HG02798 (cell line): ENCODE measurements around the gene LEF1.
"Not testable (repeated sequence)": the region's sequence is repeated elsewhere in the genome, so short reads cannot be mapped to it uniquely, and the experiment has no call there.

Experiments
- ATAC-seq: cut with Tn5 transposase; IDR thresholded peaks from one replicate; pipeline ENCODE4 v1.9.1; 2021; ENCODE audit warnings: mild to moderate bottlenecking; ENCODE audit not compliant: unreplicated experiment, poor library complexity

The LEF1 gene

DNA sequence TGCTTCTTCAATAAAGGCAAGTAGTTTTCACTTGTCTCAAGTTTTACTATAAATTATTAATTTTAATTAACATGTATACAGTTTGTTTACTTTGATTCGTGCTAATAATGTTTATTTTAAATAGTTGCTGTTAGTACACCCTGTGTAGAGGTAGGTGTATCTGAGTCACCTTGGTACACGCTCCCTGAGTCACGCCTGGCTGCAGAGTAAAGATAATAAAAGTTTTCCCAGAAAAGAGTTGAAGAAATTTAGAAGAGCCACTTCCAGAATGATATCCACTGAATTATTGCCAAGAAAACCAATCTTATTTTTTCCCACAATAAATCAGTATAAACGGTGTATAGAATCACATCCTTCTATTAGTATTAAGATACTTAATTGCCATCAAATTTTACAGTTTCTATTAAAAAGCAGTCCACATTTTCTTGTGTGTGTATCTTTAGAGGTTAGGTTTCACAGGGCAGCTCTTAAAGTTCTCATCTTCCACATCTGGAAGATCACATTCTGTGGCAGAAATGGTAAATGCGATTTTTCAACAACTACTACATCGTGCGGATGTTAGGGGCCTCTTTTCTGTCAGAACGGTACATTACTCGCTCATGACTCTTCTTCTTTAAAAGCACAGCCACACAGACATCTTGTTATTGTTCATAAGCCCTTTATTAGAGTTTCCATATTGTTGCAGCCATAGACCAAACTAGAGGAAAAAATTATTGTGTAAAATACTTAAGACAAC lies 123.6 kb downstream of the LEF1 start:
- ATAC-seq, result no peak

DNA sequence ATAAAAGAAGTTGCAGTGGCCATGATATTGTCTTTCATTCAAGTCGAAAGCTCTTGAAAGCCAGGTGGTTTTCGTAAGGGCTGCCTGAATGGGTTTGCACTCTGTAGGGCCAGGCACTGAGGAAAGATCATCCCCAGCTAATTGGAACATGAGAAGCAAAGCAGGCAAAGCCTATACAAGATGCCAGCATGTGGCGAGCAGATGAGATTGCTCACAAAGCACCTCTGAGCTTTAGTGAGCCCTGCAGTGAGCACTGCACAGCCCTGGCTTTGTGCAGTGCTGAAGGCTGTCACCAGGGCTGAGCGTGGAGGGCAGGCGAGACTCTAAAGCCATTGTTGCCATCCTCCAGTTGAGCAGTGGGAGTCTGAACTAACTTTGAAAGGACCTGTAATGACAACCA lies 125.2 kb downstream of the LEF1 start:
- no peak for ATAC-seq

DNA sequence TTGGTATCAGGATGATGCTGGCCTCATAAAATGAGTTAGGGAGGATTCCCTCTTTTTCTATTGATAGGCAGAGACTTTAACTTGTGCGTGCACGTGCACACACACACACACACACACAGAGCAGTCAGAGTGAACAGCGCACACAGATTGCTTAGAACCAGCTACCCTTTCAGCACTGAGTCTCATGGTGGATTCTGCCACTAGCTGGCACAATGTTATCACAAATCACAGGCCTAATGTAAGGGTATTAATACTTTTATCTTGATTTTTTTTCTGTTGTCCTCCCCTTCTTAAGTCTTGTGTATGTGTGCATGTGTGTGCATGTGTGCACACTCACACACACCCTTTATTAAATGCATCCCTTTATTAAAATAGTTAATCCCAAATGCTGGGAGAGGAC lies 125.8 kb downstream of the LEF1 start:
- no peak for ATAC-seq

DNA sequence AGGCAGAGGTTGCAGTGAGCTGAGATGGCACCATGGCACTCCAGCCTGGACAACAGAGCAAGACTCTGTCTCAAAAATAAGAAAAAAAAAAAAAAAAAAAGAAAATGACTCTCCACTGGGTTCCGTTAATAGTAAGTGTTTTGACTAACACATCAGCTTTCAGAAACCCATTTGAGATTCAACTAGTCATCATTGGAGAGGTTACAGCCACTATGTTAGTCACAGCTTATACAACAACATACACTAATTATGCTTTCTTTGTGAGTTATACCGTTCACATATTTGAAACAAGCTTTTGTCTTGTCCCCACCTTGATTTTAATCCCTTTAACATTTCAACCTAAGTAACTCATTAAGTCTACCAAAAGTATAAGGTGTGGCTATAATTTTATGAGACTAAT lies 130.8 kb downstream of the LEF1 start:
- ATAC-seq, result no peak

DNA sequence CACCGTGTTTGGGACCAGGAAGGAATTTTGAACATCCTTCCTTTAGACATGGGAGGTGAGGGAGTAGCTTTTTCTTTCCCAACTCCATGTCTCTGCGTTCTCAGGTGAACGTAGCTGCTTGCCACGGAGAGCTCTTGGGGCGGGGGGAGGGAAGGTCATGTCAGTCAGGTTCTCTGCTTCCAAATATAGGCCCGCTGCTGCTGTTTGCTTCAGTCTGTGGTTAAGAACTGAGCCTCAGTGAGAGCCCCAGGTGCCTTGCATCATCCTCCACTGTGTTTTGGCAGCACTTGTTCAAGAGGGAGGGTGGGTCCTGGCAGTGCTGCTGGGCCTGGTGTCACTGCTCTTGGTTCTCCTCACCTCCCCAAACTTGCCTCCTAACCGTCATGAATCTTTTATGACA lies 132.5 kb downstream of the LEF1 start:
- ATAC-seq, result peak; percentile 97

DNA sequence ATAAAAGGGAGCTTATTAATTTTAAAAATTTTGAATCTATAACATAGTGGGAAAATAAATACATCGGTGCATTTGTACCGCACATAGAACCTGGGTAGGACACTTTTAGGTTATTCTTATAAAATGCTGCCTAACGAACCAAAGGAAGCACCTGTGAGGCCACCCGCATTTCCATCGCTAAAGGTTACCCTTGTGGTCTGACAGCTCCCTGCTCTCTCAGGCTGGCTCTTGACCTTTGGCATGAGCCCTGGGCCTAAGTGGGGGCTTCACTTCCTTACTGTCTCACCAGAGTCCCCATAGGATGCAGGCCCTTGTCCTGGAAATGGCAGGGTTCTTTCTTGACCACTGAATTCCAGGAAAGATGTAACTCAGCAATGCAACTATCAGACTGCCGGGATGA lies 133.0 kb downstream of the LEF1 start:
- ATAC-seq, result peak; percentile 23

DNA sequence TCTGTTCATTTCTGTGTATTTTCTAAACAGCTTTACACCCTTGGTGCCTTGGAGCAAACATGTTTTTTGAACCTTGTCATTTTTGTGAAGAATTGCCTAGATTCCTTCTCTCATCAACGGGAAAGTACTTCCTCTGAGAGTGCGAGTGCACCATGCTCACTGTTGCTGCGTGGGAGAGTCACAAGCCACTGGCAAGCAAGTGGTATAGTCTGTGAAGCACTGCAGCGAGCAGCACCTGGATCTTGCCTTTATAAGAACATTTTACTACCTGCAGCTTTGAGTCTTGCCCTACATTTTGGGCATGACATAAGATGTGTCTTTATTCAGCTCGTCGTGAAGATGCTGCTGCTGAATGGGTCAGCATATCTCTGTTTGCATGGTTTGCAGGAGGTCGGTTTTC lies 134.2 kb downstream of the LEF1 start:
- no peak for ATAC-seq

DNA sequence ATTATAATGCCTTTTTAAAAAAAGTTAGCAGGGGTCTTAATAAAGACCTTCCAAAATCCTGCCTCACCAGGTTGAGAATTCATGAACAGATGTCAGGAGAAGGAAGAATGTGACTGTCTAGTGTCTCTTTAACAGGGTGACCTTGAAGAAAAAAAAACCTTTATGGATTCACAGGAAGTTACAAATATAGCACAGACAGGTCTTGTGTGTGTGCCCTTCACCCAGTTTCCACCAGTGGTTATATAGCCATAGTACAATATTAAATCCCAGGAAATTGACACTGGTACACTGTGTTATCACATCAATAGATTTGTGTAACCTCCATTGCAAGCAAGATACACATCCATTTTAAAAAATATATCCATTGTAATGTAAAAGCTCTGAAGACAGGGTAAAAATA lies 135.4 kb downstream of the LEF1 start:
- no peak for ATAC-seq

DNA sequence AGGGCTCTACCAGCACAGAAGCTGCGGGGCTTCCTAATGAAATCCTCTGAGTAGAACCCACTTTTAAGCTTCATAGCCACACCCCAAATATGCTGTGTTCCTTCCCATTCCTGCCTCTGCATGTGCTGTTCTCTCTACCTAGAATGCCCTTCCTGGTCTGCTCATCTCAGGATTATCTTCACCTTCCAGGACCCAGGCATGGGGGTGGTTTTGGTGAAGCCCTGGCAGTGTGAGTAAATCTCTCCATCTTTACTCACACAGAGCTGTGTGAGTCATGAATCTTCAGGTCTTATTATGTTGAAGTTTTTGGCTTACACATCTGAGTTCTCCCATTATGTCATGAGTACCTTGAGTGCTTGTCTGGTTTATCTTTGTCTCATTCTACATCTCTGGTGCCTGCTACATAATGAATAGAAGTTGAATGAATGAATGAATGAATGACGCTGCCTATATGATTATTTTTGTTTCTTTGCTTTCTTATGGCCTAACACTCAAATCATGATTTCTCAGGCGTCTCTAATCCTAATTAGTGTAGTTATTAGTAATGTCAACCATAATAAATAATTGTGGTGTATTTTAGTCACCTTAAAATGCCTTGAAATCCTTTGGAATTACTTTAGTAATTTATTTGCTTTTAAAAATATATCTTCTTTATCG lies 137.2 kb downstream of the LEF1 start:
- no peak for ATAC-seq

DNA sequence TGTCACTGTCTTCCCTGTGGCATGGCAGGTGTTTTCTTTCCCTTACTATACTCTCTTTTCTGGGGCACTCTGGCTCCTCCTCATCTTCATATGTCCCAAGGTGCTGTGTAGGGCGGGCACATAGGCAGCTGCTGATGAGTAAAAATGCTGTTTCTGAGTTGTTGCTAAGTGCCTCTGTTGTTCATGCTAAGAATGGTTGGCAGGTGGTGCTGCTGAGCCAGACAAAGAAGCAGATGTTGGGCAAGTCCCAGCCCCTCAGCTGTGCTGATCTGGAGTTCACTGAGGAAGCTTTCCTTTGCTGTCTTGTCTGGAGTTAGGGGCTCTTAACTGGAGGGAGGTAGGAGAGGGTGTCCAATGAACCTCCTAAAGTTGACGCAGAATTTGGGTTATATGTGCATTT lies 138.4 kb downstream of the LEF1 start:
- ATAC-seq, result peak; percentile 97

DNA sequence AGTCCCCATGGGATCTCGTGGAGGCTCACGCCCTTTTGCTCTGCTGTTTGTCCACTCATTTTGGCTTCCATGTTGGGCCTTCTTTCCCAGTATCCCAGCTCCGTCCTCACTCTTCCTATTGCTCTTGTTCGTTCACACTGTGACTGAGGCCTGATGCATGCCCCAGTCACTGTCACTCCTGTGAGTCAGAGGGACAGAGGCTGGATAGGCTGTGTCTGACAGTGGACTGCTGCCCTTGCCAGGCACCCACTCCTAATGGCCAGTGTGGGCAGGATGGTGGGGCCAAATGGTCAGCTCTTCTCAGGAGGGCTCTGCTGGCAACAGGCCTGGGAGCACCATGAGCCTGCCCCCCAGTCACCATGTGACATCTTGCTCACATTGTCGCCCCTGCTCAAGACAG lies 139.0 kb downstream of the LEF1 start:
- no peak for ATAC-seq

DNA sequence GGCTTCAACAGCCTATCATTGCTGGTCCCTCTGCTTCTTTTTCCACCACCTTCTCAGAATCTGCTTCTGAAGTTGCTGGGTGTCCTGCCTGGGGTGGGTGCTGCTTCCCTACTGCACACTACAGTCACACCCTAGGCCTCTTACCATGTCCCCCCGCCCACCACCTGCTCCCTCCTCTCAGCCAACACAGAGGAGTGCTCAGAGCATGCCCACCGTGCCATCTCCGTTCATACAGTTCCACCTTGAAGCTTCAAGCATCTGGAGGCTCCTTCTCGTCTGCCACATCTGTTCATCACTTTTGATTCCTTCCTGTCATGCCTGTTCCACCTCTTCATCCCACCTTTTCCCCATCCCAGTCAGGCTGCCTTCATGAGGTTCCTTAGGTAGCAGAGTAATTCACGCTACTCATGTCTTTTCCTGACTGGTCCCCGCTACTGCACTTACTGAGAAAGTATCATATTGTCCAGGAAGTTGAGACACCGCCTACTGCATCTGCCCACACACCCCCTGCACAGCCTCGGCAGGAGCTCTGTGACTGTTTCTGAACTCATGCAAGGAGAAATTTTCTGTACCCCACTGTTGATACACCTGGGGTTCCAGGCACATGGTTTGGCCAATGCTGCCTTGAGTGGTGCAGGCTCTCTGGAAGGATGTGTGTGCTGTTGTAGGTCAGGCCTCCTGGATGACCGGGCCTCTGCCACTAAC lies 139.6 kb downstream of the LEF1 start:
- ATAC-seq, result no peak

DNA sequence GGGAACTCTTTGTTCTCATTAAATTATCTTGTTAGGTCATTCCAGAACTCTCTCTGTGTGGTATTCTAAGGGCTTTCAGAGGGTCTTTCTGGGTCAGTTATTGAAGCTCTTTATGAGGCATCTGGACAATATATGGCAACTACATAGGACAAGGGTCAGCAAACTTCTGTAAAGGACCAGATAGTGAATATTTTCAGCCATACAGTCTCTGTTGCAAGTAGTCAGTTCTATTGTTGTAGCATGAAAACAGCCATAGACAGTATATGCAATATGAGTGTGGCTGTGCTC lies 143.9 kb downstream of the LEF1 start:
- no peak for ATAC-seq

DNA sequence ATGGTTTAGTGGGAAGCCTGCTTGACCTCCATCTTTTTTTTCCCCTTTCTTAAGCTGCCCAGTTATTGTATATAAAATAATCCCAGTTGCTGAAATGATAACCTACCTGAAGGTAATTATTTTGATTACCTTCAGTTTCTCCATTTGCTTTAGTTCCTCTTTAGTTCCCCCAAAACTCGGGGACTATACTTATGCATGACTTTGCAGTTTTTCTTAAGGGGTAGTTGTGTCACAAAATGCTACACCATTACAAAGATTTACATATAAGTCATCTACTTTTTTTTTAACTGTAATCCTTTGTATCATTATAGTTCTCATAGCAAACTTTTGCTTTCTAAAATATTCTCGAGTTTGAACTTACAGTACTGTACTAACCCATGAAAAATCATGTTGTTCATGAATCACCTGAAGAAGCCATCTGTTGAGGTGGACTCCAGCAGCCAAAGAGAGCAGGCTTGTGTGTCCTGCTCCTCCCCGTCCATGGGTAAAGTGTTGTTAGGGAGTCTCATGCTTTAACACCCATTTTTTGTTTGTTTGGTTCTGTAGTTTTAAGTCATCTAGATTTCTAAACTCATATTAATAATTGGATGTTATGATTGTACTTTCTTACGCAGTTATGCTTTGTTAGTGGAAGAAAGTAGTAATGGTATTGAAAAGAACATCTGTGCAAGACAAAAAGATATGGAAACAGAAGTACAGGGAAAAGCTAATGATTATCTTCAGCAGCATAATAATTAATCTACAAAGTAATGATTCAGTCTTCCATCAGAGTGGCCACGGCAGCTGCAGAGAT lies 144.5 kb downstream of the LEF1 start:
- no peak for ATAC-seq

DNA sequence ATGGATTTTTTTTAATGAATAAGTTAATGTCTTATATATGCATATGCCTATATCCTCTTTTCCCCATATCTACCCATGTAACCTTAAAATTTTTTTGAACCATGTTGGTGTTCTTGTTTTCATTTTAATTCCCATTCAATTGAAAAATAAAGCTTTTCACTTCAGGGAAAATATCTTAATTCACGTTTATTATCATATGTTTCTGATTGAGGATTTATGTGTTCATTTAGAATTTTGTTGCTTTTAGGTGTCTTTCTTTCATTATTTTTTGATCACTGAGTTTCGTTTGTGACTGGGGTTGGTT lies 149.9 kb downstream of the LEF1 start:
- ATAC-seq, result no peak

DNA sequence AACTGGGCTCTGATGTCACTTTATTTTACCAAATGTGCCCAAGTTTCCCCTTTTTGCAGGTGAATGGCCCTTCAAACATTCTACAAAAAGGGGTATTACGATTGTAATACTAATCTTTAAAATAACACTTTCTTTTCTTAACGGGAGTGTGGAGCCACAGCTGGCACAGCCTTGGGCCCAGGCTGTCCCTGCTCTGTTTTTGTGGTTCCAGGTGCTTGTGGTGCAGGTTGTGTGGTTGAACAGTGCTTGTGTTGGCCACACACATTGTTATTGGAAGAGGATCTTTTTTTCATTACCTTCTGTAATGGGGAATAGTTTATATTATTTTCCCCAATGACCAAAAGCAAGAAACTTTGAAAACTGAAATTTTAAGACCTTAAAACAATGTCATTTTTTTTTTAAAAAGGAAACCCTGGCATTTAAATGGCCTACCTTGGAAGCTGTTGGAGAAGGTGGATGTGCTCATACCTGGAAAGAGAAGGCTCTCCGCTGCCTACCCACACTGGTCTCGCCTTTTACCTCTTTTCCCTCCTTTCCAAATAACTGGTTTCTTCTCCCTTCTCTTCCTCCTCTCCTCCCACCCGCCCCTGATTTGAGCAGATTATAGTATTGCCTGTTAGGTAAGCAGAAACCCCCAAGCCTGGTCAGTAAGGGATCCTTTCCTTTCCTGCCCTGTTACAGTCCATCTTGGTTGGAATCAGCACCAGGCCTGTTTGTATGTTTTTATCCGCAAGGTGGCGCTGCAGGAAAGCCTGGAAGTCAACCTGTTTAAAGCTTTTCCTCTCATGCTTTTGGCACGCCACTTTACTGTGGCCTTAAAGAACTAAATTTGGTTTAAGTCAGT lies 150.5 kb downstream of the LEF1 start:
- ATAC-seq, result peak; percentile 86

DNA sequence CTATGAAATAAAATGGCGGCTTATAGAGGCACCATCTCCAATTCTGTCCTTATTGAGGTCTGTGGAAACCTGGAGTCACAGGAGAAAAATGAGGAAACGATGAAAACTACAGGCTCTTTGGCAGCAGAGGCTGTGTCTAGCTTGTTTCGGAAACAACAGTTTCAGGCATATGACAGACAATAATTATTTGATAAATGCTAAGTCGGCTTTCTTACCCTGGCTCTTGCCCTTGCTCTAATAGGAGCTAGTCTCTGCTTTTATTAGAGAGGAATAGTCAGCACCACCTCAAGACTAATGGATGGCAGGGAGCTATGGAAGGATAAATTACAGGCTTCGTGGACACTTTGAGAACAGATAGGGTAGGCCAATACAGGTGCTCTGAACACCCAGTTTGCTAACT lies 154.8 kb downstream of the LEF1 start:
- no peak for ATAC-seq

DNA sequence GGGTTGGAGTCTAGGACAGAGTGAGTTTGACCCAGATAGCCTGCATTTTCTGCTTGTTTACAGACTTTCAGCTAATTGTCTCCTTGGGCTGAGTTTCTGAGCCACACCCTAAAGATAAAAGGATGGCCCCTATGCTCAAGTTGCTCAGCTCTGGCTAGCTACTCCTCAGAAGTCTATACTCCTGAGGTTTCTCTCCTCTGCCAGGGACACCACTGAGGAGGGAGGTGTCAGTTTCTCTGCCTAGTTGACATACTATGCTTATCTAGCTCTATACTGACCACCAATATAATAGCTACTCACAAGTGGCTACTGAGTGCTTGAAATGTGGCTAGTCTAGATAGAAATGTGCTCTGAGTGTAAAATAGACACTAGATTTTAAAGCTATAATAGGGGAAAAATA lies 155.4 kb downstream of the LEF1 start:
- ATAC-seq, result no peak

DNA sequence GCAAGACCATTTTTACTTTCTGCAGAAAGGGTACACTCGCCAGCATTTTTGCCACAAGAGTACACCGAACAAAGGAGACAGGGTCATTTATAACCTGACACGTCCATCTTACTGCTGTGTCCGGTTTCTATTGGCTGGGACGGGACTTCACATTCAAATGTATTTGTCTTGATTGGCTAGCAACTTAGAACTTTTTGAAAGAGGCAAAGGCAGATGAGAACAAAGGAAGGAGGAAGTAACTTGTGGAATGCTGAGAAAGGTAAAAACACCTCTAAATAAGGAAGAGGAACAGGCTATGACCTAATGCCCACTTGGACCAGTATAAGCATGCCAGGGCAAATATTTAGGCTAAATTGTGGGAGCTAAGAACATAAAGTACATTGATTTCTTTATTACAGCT lies 156.3 kb downstream of the LEF1 start:
- not testable (repeated sequence) for ATAC-seq

DNA sequence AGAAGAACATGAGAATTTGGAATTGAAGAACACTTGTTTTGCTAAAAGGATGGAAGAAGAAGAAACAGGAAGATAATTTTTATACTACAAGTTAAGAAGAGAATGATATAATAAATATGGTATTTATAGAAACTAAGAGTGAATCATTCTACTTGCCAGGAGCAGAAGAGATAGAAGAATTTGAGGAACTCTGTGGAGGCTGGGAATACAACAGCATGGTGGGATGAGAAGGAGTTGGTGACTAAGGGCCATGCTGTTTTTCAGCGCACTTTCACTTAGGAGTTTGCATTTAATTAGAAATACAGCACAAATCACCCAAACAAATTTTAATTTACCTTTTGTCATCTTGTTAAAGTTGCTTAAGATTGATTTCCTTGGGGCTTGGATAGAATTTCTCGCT lies 158.6 kb downstream of the LEF1 start:
- ATAC-seq, result no peak
